Epithelial cell of esophagus (primary cell): ENCODE data around the gene MCFD2.
"Not testable (repeated sequence)": the region's sequence is repeated elsewhere in the genome, so short reads cannot be mapped to it uniquely, and the experiment has no call there.

Experiments used
- DNase-seq: peaks from one replicate; pipeline ENCODE4 v3.0.0; 2010; ENCODE audit warnings: low read depth
- H3K4me3 ChIP-seq: 2 replicates; pipeline ENCODE4 v1.5.1; 2011; ENCODE audit warnings: mild to moderate bottlenecking, low read length, control low read depth
- CTCF ChIP-seq: IDR thresholded peaks from 2 replicates; pipeline ENCODE4 v1.5.1; 2011; ENCODE audit warnings: low read depth, mild to moderate bottlenecking, low read length, control low read depth, inconsistent platforms; ENCODE audit not compliant: insufficient read depth; ENCODE audit errors: missing control alignments

MCFD2 gene

GRCh38 chr2:46914578-46915230, 902 bp downstream of the MCFD2 start:
- DNase-seq, result no peak
- peak overlapping the region; percentile 84 for H3K4me3 ChIP-seq
- TF ChIP-seq CTCF, result no peak

GRCh38 chr2:46913471-46914381, 1.9 kb downstream of the MCFD2 start:
- DNase-seq, result peak; percentile 72
- TF ChIP-seq CTCF, result no peak
- no peak overlapping the region for H3K4me3 ChIP-seq

- DNase-seq, result peak; percentile 91
- H3K4me3 ChIP-seq, result no peak overlapping the region
- no peak for TF ChIP-seq CTCF
Observed at GRCh38 chr2:46909771-46910419, 5.7 kb downstream of the MCFD2 start.

GRCh38 chr2:46909150-46909549, 6.5 kb downstream of the MCFD2 start:
- no peak overlapping the region for H3K4me3 ChIP-seq
- DNase-seq, result no peak
- TF ChIP-seq CTCF, result no peak

- H3K4me3 ChIP-seq, DNase-seq: not testable (repeated sequence)
Observed at GRCh38 chr2:46904908-46905678, 10.5 kb downstream of the MCFD2 start.

- DNase-seq, H3K4me3 ChIP-seq: not testable (repeated sequence)
Observed at GRCh38 chr2:46902980-46903379, 12.6 kb downstream of the MCFD2 start.

- no peak for TF ChIP-seq CTCF
- no peak for DNase-seq
- no peak overlapping the region for H3K4me3 ChIP-seq
Observed at GRCh38 chr2:46902465-46902864, 13.1 kb downstream of the MCFD2 start.
